Central memory CD8-positive, alpha-beta T cell (primary cell): Measurements from ENCODE around the gene RPRD1B.

Experiments
- ATAC-seq: fragments of 150-1000 bp; cut with Tn5 transposase; replicated peaks from 2 replicates; pipeline ENCODE4 v1.10.0; 2022; ENCODE audit warnings: mild to moderate bottlenecking, moderate FRiP score, moderate number of reproducible peaks; ENCODE audit not compliant: poor library complexity, severe bottlenecking; ENCODE audit errors: extremely low read depth
- DNase-seq, 2 donors: peaks; one replicate each; pipeline ENCODE4 v3.0.0; 2021; ENCODE audit warnings: low spot score in 2 of 2
- H3K27ac Mint-ChIP-seq: one replicate; pipeline ENCODE4 v1.8.0; 2022; ENCODE audit warnings: low read depth, mild to moderate bottlenecking, moderate library complexity, mixed read lengths
- H3K27me3 Mint-ChIP-seq: one replicate; pipeline ENCODE4 v1.8.0; 2022; ENCODE audit warnings: mixed read lengths
- H3K36me3 Mint-ChIP-seq: one replicate; pipeline ENCODE4 v1.8.0; 2022; ENCODE audit warnings: mild to moderate bottlenecking, moderate library complexity, mixed read lengths; ENCODE audit not compliant: insufficient read depth
- H3K4me1 Mint-ChIP-seq: one replicate; pipeline ENCODE4 v1.8.0; 2022; ENCODE audit warnings: mixed read lengths
- H3K4me3 Mint-ChIP-seq: one replicate; pipeline ENCODE4 v1.8.0; 2022; ENCODE audit warnings: mild to moderate bottlenecking, moderate library complexity, mixed read lengths
- H3K9me3 Mint-ChIP-seq: one replicate; pipeline ENCODE4 v1.8.0; 2022; ENCODE audit warnings: mixed read lengths

Gene RPRD1B

GRCh38 chr20:38108986-38109541 lies 75.5 kb downstream of the RPRD1B start:
- no peak for DNase-seq
- Mint-ChIP-seq H3K36me3 (no peaks in the 10 kb centered on the region), H3K9me3 (no peaks in the 10 kb centered on the region), H3K4me3 (no peak overlapping the region), H3K4me1 (no peaks in the 10 kb centered on the region), H3K27ac (no peak overlapping the region), H3K27me3 (no peaks in the 10 kb centered on the region)
- ATAC-seq = no peak

GRCh38 chr20:38109591-38110524 lies 76.3 kb downstream of the RPRD1B start:
- H3K36me3 Mint-ChIP-seq = no peaks in the 10 kb centered on the region
- DNase-seq = no peak
- no peaks in the 10 kb centered on the region for H3K9me3 Mint-ChIP-seq
- no peak for ATAC-seq
- no peaks in the 10 kb centered on the region for H3K4me1 Mint-ChIP-seq
- H3K27me3 Mint-ChIP-seq = no peaks in the 10 kb centered on the region
- H3K27ac Mint-ChIP-seq = no peak overlapping the region
- H3K4me3 Mint-ChIP-seq = no peak overlapping the region

GRCh38 chr20:38110525-38111178 lies 77.1 kb downstream of the RPRD1B start:
- Mint-ChIP-seq H3K27ac (no peak overlapping the region), H3K4me1 (no peaks in the 10 kb centered on the region), H3K9me3 (no peaks in the 10 kb centered on the region), H3K4me3 (no peak overlapping the region), H3K27me3 (no peaks in the 10 kb centered on the region), H3K36me3 (no peaks in the 10 kb centered on the region)
- no peak for ATAC-seq
- no peak for DNase-seq

GRCh38 chr20:38111366-38112232 lies 78.1 kb downstream of the RPRD1B start:
- Mint-ChIP-seq H3K27me3 (no peaks in the 10 kb centered on the region), H3K9me3 (no peaks in the 10 kb centered on the region), H3K4me1 (no peaks in the 10 kb centered on the region), H3K27ac (no peak overlapping the region), H3K36me3 (no peaks in the 10 kb centered on the region), H3K4me3 (no peak overlapping the region)
- no peak for DNase-seq
- ATAC-seq = no peak

GRCh38 chr20:38112261-38112929 lies 78.8 kb downstream of the RPRD1B start:
- no peak overlapping the region for H3K4me3 Mint-ChIP-seq
- H3K9me3 Mint-ChIP-seq = no peaks in the 10 kb centered on the region
- no peaks in the 10 kb centered on the region for H3K36me3 Mint-ChIP-seq
- DNase-seq (no peak), ATAC-seq (no peak)
- no peaks in the 10 kb centered on the region for H3K27me3 Mint-ChIP-seq
- H3K27ac Mint-ChIP-seq = no peak overlapping the region
- H3K4me1 Mint-ChIP-seq = no peaks in the 10 kb centered on the region

GRCh38 chr20:38112930-38113294 lies 79.4 kb downstream of the RPRD1B start:
- Mint-ChIP-seq H3K27ac (no peak overlapping the region), H3K4me3 (no peak overlapping the region), H3K9me3 (no peaks in the 10 kb centered on the region), H3K27me3 (no peaks in the 10 kb centered on the region), H3K4me1 (no peaks in the 10 kb centered on the region), H3K36me3 (no peaks in the 10 kb centered on the region)
- DNase-seq = no peak
- ATAC-seq = no peak

DNA sequence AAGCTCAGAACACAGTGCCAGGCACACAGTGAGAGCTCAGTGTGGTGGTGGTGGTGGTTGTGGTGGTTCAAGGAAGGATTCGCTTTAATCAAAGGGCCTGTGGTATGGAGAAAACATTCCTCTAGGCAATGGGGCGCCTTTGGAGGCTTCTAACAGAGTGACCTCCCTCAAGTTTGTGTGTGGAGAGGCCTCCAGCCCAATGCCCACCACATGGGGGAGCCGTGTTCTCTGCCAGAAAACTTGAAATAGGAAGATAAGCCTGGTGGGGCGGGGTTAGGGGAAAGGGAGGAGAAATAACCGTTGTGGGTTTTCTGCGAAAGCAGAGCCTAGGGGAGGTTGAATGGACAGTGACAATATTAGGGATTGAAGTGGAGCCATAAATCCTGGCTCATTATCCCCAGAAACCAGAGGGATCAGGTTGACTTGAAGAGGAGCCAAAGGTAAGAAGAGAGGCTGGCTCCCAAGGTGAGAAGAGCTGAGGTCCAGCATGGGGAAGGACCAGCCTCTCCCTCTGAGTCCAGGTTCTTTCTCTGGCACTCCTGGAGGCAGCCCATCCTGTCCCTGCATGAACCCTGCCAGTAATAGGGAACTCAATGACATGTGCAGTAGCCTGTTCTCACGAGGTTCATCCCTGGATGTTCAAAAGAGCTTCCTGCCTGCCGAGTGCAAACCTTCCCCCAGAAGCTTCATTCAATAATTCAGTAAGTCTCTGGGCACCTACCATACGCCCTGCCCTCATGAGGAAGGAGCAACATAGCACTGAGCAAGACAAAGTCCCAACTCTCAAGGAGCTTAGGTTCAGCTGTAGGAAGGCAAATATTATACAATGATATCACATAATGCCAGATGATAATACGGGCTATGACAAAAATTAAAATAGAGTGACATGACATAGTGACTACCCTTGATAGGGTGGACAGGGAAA lies 80.1 kb downstream of the RPRD1B start:
- no peak overlapping the region for H3K4me3 Mint-ChIP-seq
- ATAC-seq (no peak), DNase-seq (no peak)
- no peaks in the 10 kb centered on the region for H3K36me3 Mint-ChIP-seq
- H3K9me3 Mint-ChIP-seq = no peaks in the 10 kb centered on the region
- H3K4me1 Mint-ChIP-seq = no peaks in the 10 kb centered on the region
- H3K27me3 Mint-ChIP-seq = no peaks in the 10 kb centered on the region
- H3K27ac Mint-ChIP-seq = no peak overlapping the region

DNA sequence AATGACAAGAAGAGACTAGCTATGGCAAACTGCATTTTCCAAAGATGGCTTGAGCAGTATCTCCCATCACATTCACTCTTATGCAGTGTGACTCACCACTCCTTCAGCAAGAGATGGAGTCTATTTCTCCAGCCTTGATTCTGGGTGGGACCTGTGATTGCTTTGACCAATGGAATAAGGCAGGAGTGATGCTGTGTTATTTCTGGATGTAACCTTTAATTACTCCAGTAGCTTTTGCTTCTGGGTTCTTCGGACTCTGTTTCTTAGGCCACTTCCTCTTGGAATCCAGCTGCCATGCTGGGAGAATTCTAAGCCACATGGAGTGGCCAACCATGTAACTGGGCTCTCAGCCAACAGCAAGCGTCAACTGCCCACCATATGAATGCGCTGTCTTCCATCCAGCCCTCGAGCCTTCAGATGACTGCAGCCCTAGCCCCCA lies 80.8 kb downstream of the RPRD1B start:
- H3K27me3 Mint-ChIP-seq = no peaks in the 10 kb centered on the region
- no peaks in the 10 kb centered on the region for H3K4me1 Mint-ChIP-seq
- no peaks in the 10 kb centered on the region for H3K9me3 Mint-ChIP-seq
- no peak for ATAC-seq
- H3K36me3 Mint-ChIP-seq = no peaks in the 10 kb centered on the region
- no peak overlapping the region for H3K4me3 Mint-ChIP-seq
- no peak for DNase-seq
- no peak overlapping the region for H3K27ac Mint-ChIP-seq

DNA sequence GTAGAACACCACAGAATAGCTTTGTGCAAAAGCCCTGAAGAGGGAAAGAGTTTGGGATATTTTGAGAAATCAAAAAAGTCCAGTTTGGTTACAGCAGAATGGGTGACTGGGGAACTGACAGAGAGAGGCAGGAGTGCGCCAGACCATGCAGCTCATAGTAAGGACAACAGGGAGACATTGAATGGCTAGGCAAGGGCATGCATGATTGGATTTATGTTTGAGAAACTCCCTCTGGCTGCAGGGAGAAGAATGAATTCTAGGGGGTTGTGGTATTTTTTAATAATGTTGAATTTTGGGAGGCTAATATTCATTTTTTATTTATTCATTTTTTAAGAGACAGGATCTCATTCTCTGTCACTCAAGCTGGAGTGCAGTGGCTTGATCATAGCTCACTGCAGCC lies 81.7 kb downstream of the RPRD1B start:
- DNase-seq (no peak), ATAC-seq (no peak)
- no peaks in the 10 kb centered on the region for H3K36me3 Mint-ChIP-seq
- no peak overlapping the region for H3K27ac Mint-ChIP-seq
- H3K4me1 Mint-ChIP-seq = no peaks in the 10 kb centered on the region
- no peaks in the 10 kb centered on the region for H3K9me3 Mint-ChIP-seq
- H3K4me3 Mint-ChIP-seq = no peak overlapping the region
- H3K27me3 Mint-ChIP-seq = no peaks in the 10 kb centered on the region

DNA sequence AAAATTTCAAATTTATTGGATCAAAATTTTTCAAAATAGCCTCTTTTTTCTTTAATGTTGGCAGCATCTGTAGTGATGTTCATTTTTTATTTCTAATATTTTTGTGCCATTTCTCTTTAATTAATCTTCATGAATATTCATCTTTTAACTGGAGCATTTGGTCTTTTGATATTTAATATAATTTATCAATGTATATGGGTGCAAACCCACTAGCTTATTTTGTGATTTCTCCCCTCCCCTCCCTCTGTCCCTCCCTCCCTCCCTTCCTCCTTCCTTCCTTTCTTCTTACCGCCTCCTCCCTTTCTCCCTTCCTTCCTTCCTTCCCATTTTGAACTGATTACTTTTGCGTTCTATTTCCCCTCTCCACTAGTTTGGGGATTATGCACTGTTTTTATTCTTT lies 82.3 kb downstream of the RPRD1B start:
- no peak overlapping the region for H3K4me3 Mint-ChIP-seq
- no peak overlapping the region for H3K27ac Mint-ChIP-seq
- H3K36me3 Mint-ChIP-seq = no peaks in the 10 kb centered on the region

GRCh38 chr20:38116409-38117165 lies 83.0 kb downstream of the RPRD1B start:
- H3K36me3 Mint-ChIP-seq = no peaks in the 10 kb centered on the region
- no peak overlapping the region for H3K27ac Mint-ChIP-seq
- ATAC-seq (no peak), DNase-seq (no peak)
- H3K4me3 Mint-ChIP-seq = no peak overlapping the region
- no peaks in the 10 kb centered on the region for H3K27me3 Mint-ChIP-seq
- no peaks in the 10 kb centered on the region for H3K9me3 Mint-ChIP-seq
- no peaks in the 10 kb centered on the region for H3K4me1 Mint-ChIP-seq

More for the DNA sequence above, 82.3 kb downstream of the RPRD1B start:
- ATAC-seq (no peak), DNase-seq (no peak)
- H3K9me3 Mint-ChIP-seq = no peaks in the 10 kb centered on the region
- no peaks in the 10 kb centered on the region for H3K27me3 Mint-ChIP-seq
- H3K4me1 Mint-ChIP-seq = no peaks in the 10 kb centered on the region
